Stimulated activated naive CD8-positive, alpha-beta T cell treated with anti-CD3 and anti-CD28 coated beads, Interleukin-15, amount 100 ng/mL, for 72 hours (primary cell): ENCODE measurements around the gene ABCG2.
A peak's percentile ranks its signal among the peaks of the same experiment; 100 is the strongest.

Source experiments
- ATAC-seq: fragments of 150-1000 bp; cut with Tn5 transposase; 2 replicates; pipeline ENCODE4 v1.10.0; 2021; ENCODE audit warnings: mild to moderate bottlenecking, moderate library complexity
- DNase-seq, 2 donors: peaks; one replicate each; pipeline ENCODE4 v3.0.0; 2021 to 2022
- H3K27ac Mint-ChIP-seq, 2 donors: one replicate each; pipeline ENCODE4 v1.8.0; 2022; ENCODE audit warnings: mild to moderate bottlenecking in 2 of 2, mixed read lengths in 2 of 2, moderate library complexity in 2 of 2
- H3K27me3 Mint-ChIP-seq: one replicate; pipeline ENCODE4 v1.8.0; 2022; ENCODE audit warnings: mixed read lengths
- H3K4me1 Mint-ChIP-seq: one replicate; pipeline ENCODE4 v1.8.0; 2022; ENCODE audit warnings: mild to moderate bottlenecking, mixed read lengths
- H3K4me3 Mint-ChIP-seq, 2 donors: one replicate each; pipeline ENCODE4 v1.8.0; 2022; ENCODE audit warnings: mild to moderate bottlenecking in 2 of 2, mixed read lengths in 2 of 2, moderate library complexity in 1 of 2
- H3K9me3 Mint-ChIP-seq, 2 donors: one replicate each; pipeline ENCODE4 v1.8.0; 2022; ENCODE audit warnings: mixed read lengths in 2 of 2

Gene ABCG2

DNA sequence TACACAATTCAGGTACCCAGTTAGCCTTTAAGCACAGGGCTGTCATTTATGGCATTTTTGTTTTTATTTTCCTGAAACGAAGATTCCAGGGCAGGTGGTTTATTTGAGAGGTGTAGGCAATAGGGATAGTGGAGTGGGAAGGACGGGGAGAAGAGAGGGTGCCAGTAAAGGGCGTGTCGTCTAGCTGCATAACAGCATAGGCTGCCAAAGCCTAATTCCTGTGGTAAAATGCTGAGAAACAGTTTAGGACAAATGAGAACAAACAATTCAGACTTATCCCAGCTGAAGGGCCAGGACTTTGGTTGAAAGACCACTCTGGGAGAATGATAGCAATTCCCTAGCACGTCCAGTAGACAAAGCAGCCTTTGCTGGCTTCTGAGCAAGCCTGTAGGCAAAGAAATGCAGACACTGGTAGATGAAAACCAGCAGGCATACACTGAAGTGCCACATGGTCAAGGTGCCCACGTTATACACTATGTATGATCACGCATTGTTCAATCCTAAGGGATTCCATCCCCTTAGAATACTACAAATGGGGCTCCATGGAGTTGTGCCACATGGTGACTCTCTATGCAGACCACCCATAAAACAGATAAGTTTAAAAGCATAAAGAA is 80.4 kb downstream of the ABCG2 start:
- no peak overlapping the region for H3K4me3 Mint-ChIP-seq
- no peaks in the 10 kb centered on the region for H3K4me1 Mint-ChIP-seq
- no peak overlapping the region for H3K27ac Mint-ChIP-seq
- H3K9me3 Mint-ChIP-seq: no peaks in the 10 kb centered on the region
- no peaks in the 10 kb centered on the region for H3K27me3 Mint-ChIP-seq
- ATAC-seq: no peak
- DNase-seq: no peak

DNA sequence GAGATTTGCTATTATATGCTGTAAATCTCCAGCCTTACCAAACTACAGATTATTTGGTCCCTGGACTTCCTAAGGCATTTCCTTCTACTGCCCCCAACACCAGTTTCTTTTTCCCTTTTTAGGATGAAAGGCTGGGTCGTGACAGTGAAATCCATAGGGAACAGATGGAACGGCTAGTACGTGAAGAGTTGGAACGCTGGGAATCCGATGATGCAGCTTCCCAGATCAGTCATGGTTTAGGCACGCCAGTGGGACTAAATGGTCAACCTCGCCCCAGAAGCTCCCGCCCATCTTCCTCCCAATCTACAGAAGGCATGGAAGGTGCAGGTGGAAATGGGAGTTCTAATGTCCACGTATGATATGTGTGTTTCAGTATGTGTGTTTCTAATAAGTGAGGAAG is 83.1 kb downstream of the ABCG2 start:
- peaks cover 5 to 16% of the 10 kb centered on the region in 2 donors for H3K9me3 Mint-ChIP-seq
- no peaks in the 10 kb centered on the region for H3K4me1 Mint-ChIP-seq
- no peak overlapping the region for H3K27ac Mint-ChIP-seq
- H3K27me3 Mint-ChIP-seq: no peaks in the 10 kb centered on the region
- no peak for DNase-seq
- ATAC-seq: no peak
- H3K4me3 Mint-ChIP-seq: no peak overlapping the region

DNA sequence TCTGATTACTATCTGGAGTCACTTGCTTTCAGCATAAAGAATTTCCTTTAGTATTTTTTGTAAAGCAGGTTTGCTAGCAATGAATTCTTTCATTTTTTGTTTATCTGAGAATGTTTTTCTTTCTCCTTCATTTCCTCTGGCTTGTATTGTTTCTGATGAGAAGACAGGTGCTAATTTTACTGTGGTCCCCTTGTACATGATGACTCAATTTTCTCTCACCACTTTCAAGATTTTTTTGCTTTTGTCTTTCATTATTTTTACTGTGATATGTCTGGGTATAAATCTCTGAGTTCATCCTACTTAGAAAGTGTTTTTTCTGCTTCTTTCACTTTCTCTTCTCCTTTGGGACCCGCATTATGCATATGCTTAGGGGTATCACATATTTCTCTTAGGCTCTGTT is 88.4 kb downstream of the ABCG2 start:
- H3K4me1 Mint-ChIP-seq: peaks cover 6% of the 10 kb centered on the region
- DNase-seq (no peak), ATAC-seq (no peak)
- peaks cover 5 to 16% of the 10 kb centered on the region in 2 donors for H3K9me3 Mint-ChIP-seq
- H3K4me3 Mint-ChIP-seq: no peak overlapping the region
- H3K27ac Mint-ChIP-seq: no peak overlapping the region
- H3K27me3 Mint-ChIP-seq: no peaks in the 10 kb centered on the region

DNA sequence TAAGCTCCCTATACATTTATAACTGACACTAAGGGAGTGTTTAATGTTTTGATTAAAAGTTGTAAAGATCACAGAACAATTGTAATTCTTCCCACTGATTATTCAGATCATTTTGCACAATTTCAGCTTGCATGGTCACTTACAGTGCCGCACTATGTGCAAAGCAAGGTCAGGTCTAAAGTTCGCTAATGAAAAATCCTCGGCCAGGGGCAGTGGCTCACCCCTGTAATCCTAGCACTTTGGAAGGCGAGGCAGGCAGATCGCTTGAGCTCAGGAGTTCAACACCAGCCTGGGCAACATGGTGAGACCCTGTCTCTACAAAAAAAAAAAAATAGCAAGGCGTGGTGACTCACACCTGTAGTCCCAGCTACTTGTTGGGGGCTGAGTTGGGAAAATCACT is 94.0 kb downstream of the ABCG2 start:
- Mint-ChIP-seq H3K4me3 (no peak overlapping the region), H3K27me3 (no peaks in the 10 kb centered on the region), H3K9me3 (no peaks in the 10 kb centered on the region), H3K4me1 (no peaks in the 10 kb centered on the region), H3K27ac (no peak overlapping the region)
- ATAC-seq (no peak), DNase-seq (no peak)

- no peaks in the 10 kb centered on the region for H3K27me3 Mint-ChIP-seq
- no peak overlapping the region for H3K4me3 Mint-ChIP-seq
- ATAC-seq (no peak), DNase-seq (no peak)
- H3K4me1 Mint-ChIP-seq: no peaks in the 10 kb centered on the region
- no peaks in the 10 kb centered on the region for H3K9me3 Mint-ChIP-seq
- no peak overlapping the region for H3K27ac Mint-ChIP-seq
Measured at GRCh38 chr4:88063634-88064296, 94.7 kb downstream of the ABCG2 start.

- H3K4me1 Mint-ChIP-seq: no peaks in the 10 kb centered on the region
- H3K9me3 Mint-ChIP-seq: no peaks in the 10 kb centered on the region
- no peak for DNase-seq
- no peak overlapping the region for H3K4me3 Mint-ChIP-seq
- H3K27ac Mint-ChIP-seq: no peak overlapping the region
- no peaks in the 10 kb centered on the region for H3K27me3 Mint-ChIP-seq
- no peak for ATAC-seq
Measured at GRCh38 chr4:88062843-88063242, 95.6 kb downstream of the ABCG2 start.

- H3K4me3 Mint-ChIP-seq: no peak overlapping the region
- ATAC-seq (no peak), DNase-seq (no peak)
- H3K27ac Mint-ChIP-seq: no peak overlapping the region
- H3K9me3 Mint-ChIP-seq: no peaks in the 10 kb centered on the region
- H3K27me3 Mint-ChIP-seq: no peaks in the 10 kb centered on the region
- H3K4me1 Mint-ChIP-seq: no peaks in the 10 kb centered on the region
Measured at GRCh38 chr4:88062311-88062710, 96.1 kb downstream of the ABCG2 start.

DNA sequence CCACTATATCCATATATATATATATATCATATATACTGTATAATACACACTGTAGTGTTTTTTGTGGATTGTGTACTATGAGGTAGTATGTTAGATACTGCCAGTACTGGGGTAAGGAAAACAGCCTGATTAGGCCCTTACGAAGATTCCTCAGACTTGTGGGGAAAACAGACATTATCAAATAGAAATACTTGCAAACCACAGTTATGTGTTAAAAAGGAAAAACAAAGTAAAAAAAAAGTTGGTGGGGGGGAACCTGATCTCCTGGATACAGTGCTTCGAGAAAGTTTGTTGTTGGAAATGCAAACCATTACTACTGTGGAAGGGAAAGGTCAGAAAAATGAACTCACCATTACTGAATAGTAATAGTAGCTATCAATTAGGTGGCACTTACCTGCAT is 98.0 kb downstream of the ABCG2 start:
- Mint-ChIP-seq H3K27ac (no peak overlapping the region), H3K27me3 (no peaks in the 10 kb centered on the region), H3K4me3 (no peak overlapping the region), H3K9me3 (no peaks in the 10 kb centered on the region), H3K4me1 (no peaks in the 10 kb centered on the region)
- ATAC-seq: no peak
- DNase-seq: no peak

DNA sequence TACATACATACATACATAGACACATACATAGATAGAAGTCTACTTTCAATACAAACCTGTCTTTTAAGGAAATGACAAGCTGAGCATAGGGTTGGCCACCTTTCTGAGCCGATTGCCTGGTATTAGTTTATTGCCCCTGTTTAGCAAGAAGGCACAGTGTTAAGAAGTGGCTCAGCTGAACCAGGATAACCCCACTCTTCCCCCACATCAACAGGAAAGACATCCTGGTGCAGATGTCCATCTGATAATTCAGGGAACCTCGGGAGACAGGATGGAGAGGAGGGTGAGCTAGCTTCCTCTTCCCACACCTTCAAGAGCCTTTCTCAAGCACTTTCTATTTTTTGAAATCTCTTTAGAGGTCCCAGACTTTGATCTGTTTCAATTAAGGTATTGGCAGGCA is 98.7 kb downstream of the ABCG2 start:
- Mint-ChIP-seq H3K27me3 (no peaks in the 10 kb centered on the region), H3K9me3 (no peaks in the 10 kb centered on the region), H3K4me1 (no peaks in the 10 kb centered on the region), H3K4me3 (no peak overlapping the region), H3K27ac (peak overlapping the region in 1 of 2 donors; percentile 52)
- ATAC-seq: no peak
- DNase-seq: no peak

GRCh38 chr4:88058295-88058694 is 100.1 kb downstream of the ABCG2 start:
- H3K27ac Mint-ChIP-seq: no peak overlapping the region
- no peak overlapping the region for H3K4me3 Mint-ChIP-seq
- no peaks in the 10 kb centered on the region for H3K27me3 Mint-ChIP-seq
- DNase-seq (no peak), ATAC-seq (no peak)
- H3K4me1 Mint-ChIP-seq: no peaks in the 10 kb centered on the region
- H3K9me3 Mint-ChIP-seq: no peaks in the 10 kb centered on the region

DNA sequence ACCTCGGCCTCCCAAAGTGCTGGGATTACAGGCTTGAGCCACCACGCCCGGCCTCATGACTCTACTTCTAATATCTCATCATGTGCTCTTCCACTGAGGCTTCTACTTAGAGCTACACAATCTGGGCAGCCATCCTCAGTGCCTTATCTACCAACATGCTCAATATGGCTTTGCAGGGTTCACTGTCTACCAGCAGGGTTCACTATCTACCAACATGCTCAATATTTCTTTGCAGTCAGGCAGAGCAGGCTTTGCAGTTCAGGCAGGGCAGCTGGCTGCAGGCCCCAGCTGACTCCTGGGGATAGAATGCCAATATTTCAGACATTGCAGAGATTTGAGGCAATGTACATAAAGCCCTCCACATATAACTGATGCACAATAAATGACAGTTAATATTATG is 103.5 kb downstream of the ABCG2 start:
- no peaks in the 10 kb centered on the region for H3K4me1 Mint-ChIP-seq
- H3K9me3 Mint-ChIP-seq: no peaks in the 10 kb centered on the region
- DNase-seq (no peak), ATAC-seq (no peak)
- H3K4me3 Mint-ChIP-seq: no peak overlapping the region
- H3K27me3 Mint-ChIP-seq: no peaks in the 10 kb centered on the region
- peak overlapping the region in 1 of 2 donors; percentile 35 for H3K27ac Mint-ChIP-seq

- no peaks in the 10 kb centered on the region for H3K27me3 Mint-ChIP-seq
- H3K4me3 Mint-ChIP-seq: no peak overlapping the region
- no peak for DNase-seq
- H3K4me1 Mint-ChIP-seq: no peaks in the 10 kb centered on the region
- ATAC-seq: no peak
- no peaks in the 10 kb centered on the region for H3K9me3 Mint-ChIP-seq
- H3K27ac Mint-ChIP-seq: no peak overlapping the region
Measured at GRCh38 chr4:88054229-88054628, 104.2 kb downstream of the ABCG2 start.

- Mint-ChIP-seq H3K27ac (no peak overlapping the region), H3K27me3 (no peaks in the 10 kb centered on the region), H3K4me1 (no peaks in the 10 kb centered on the region), H3K4me3 (no peak overlapping the region), H3K9me3 (no peaks in the 10 kb centered on the region)
- DNase-seq (no peak), ATAC-seq (no peak)
Measured at GRCh38 chr4:88045021-88045420, 113.4 kb downstream of the ABCG2 start.

GRCh38 chr4:88043586-88044340 is 114.7 kb downstream of the ABCG2 start:
- H3K27ac Mint-ChIP-seq: no peak overlapping the region
- no peak for DNase-seq
- ATAC-seq: no peak
- H3K4me1 Mint-ChIP-seq: no peaks in the 10 kb centered on the region
- H3K4me3 Mint-ChIP-seq: no peak overlapping the region
- no peaks in the 10 kb centered on the region for H3K9me3 Mint-ChIP-seq
- no peaks in the 10 kb centered on the region for H3K27me3 Mint-ChIP-seq

DNA sequence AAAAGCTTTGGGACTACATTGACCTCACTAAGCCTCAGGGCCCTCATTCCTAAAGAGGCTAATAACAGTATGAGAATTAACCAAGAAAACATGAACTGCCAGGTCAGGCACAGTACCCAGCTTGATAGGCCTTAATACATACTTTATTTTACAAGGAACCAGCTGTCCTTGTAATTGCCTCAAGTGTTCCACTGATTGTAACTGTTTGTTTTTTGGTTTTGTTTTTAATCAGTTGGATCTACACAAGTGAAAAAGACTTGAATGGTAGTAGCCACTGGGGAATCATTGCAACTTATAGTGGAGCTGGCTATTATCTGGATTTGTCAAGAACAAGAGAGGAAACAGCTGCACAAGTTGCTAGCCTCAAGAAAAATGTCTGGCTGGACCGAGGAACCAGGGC is 115.4 kb downstream of the ABCG2 start:
- no peak overlapping the region for H3K27ac Mint-ChIP-seq
- DNase-seq (no peak), ATAC-seq (no peak)
- no peak overlapping the region for H3K4me3 Mint-ChIP-seq
- H3K9me3 Mint-ChIP-seq: no peaks in the 10 kb centered on the region
- H3K27me3 Mint-ChIP-seq: no peaks in the 10 kb centered on the region
- H3K4me1 Mint-ChIP-seq: no peaks in the 10 kb centered on the region

GRCh38 chr4:88041626-88042025 is 116.8 kb downstream of the ABCG2 start:
- no peak for DNase-seq
- Mint-ChIP-seq H3K4me1 (no peaks in the 10 kb centered on the region), H3K27me3 (no peaks in the 10 kb centered on the region), H3K27ac (no peak overlapping the region), H3K9me3 (no peaks in the 10 kb centered on the region), H3K4me3 (no peak overlapping the region)
- ATAC-seq: no peak
